G401.6 (cell line): ENCODE data around the gene AUTS2.

Experiments used
- FAIRE-seq: peaks from 2 replicates; lab custom pipeline; 2012; peaks lifted over from hg19 to GRCh38; lab: Jason Lieb, UNC

Gene AUTS2

DNA sequence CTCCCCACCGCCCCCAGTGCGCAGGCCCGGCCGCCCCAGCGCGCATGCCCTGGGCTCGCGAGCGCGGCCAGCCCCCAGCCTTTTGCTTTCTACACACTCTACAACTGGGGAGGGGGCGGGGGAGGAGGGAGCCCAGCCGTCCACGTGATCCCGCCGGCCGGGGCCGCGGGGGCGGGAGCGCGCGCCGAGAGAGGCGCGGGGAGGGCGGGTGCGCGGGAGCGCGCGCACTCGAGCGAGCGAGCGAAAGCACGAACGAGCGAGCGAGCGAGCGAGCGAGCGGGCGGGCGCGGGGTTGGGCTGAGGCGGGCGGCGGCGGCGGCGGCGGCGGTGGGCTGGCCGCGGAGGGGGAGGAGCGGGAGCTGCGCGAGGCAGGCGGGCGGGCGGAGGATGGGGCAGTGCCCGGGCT, at the start of gene AUTS2:
Gene AUTS2 (plus strand): TSS at position 395 of the 406 bp plus-strand sequence. CDS start 1,179 bp downstream, outside the sequence.
- FAIRE-seq, result no peak

DNA sequence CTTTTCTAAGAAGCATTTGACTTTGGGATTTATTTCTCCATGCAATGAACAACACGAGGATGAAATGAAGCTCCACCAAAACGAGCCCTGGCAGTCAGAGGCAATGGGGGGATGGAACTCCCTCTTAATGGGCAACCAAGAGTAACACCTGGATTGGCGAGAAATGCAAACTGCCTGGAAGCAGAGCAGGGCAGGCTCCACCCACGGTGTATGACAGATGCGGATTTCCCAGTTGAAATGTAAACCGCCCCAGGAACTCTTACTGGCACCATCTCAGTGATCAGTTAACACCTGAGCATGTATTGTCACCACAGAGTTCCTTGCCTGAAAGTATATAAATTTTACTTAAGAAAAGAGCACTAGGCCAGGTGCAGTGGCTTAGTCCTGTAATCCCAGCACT, 47.3 kb upstream of the AUTS2 start:
- no peak for FAIRE-seq

DNA sequence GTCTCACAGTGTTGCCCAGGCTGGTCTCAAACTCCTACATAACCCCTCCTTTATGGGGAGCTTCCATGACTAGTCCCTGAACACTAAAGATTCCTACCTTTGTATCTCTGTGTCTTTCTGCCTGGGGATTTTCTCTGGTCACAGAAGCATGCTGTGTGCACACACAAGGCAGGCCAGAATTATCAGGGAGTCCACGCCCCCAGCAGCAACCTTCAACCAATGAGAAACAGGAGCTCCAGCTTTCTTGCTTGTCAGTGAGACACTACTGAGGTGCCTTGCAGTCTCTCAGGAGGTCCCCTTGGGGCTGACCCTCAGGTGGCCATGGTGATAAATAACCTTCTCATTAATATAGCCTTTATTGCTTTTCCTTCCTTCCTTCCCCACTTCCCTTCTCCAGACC, 45.1 kb upstream of the AUTS2 start:
- no peak for FAIRE-seq

DNA sequence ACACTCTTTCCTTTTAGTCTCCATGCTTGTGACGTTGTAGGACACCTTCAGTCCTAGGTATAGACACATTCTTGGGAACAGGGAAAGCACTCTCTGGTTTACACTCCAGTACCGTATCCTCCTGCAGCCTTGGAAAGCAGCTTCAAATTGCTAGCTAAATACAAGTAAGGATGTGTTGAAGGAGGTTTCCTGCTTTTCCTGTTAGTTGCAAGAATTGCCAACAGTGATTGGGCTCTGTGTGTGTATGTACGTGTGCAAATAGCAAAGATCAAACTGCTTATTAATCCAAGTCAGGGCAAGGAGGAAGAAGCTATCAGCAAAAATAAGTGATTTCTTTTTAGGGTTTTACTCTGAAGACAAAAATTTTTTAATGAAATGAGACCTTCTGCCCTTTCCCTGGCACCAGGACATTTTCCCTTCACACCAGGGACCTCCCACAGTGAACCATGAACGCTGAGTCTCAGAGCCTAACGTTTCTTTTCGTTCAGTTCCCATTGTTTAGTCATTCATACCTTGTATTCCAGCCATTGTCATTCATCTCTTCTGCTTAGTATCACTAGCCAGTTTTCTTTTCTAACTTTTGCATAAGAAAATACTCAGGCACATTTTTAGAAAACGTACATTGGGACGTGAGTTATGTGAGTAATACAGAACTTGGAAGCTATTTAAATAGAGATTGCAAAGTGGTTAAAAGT, 36.9 kb upstream of the AUTS2 start:
- no peak for FAIRE-seq

DNA sequence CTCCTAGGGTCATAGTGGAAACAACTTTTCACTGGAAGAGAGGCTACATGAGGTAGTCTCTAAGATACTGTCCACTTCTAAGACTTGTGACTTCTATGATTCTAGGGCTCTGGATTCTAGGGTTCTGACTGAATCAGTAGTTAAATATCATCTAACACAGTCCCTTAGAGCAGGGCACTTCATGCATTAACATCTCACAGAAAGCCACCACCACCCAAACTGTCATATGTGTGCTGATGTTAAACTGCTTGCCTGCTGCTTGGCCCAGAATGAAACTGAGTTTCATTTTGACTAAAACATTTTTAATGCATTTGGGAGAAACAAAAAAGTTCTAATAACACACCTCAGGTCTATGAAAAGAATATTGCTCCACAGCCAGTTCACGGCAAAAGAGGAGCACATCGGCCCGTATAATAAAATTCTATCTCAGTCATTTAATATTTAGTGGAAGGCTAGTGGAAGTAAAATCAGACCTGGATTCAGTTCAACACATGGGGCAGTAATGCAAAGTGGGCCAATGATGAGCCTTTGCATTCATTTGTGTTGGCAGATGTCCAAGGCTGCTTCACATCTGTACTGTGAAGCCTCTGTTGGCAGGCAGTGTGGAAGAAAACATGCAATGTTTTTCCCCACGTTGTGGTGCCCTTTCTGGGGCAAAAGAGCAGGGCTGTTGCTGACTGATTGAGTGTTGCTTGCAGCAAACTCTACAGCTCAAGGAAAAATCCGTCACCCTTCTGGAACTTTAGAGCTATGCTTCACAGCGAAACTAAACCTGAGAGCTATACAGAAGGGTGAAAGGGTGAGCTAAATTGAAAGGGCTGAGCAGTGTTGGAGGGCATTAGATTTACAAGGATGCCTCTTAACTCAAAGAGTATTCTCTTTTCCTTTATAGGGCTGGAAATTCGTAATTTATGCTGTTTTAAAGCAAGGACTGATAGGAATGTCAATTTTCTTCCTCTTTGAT, 33.5 kb upstream of the AUTS2 start:
- no peak for FAIRE-seq

DNA sequence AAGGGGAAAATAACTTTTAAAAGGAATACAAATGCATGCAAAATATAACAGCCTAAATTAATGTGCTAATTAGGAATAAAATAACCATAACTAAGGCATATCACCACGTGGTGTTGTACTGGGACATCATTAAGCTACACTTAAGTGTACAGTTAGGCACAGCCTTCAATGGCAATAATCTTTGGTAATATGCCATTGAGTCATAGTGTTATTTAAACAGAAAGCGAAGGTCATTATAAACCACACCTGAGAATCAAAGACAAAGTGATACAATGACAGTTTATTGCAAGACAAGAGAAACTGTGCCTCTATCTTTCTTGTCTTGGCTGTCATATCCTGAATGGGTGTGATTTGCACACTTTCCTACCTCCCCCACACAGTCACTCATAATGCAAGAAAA, 30.5 kb upstream of the AUTS2 start:
- no peak for FAIRE-seq

DNA sequence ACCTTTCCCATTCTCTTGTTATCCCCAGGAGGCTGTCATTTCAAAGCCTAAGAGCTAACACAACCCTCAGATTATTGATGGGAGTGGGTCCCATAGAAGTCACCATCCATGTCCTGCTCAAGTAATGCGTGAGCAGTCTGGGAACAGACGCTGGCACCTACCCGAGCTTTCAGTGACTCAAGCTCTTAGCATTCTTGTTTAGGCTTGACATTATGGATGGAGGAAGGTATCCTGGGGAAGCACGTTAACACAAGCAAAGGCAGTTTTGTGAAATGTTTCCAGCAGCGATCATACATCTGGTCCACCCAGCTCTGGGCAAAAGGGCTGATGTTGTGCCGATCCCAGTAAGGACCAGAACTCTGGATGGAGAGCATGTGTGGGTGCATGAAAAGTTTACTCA, 30.0 kb upstream of the AUTS2 start:
- no peak for FAIRE-seq

DNA sequence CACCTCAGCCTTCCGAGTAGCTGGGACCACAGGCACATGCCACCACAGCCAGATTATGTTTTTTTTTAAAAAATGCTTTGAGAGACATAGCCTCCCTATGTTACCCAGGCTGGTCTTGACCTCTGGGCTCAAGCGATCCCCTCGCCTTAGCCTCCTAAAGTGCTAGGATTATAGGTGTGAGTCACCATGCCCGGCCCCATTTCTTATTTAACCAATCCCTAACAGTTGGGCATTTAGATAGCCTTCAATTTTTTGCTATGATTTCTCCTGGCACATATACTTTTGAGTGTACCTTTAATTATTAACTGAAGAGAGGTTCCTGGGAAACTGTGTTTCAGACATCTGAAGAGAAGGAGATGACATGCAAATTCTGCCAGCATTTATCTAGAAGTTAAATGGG, 22.6 kb upstream of the AUTS2 start:
- no peak for FAIRE-seq

DNA sequence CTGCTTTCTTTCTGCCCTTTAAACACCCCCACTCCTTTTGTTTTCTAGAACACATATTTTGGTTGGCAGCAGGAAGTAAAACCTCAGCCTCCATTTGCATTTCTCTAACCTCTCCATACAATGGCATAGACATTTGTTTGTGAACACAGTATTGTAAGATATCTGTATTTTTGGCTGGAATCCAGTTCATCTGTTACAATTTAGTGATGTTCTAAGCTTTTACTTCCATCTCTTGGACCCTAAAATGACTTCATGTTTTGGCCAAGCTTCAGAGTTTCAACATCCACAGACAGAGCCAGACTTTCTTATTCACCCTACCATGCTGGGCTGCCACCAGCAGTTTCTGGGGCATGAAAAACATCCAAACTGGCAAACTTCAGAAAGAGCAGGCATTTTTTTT, 21.1 kb upstream of the AUTS2 start:
- FAIRE-seq, result no peak

DNA sequence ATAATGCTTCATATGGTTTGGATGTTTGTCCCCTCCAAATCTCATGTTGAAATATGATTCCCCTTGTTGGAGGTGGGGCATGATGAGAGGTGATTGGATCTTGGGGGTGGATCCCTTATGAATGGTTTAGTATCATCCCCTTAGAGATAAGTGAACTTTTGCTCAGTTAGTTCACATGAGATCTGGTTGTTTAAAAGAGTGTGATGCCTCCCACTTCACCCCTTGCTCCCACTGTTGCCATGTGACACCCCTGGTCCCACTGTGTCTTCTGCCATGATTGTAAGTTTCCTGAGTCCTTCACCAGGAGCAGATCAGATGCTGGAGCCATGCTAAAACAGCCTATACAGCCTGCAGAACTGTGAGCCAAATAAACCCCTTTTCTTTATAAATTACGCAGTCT, 13.1 kb upstream of the AUTS2 start:
- FAIRE-seq, result no peak

DNA sequence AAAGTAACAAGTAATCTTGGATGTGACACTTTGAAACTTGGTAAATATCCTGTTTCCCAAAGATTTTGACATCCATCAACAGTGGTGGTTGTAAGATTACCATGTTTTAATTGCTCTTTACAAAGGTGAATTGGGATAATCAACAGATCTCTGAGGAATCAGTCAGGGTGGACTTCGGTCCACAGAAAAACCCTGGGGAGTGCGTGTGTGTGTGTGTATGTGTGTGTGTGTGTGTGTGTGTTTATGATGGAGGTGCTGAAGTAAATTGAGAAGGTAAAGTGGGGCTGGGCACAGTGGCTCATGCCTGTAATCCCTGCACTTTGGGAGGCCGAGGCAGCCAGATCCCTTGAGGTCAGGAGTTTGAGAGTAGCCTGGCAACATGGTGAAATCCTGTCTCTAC, 12.0 kb upstream of the AUTS2 start:
- FAIRE-seq, result no peak

DNA sequence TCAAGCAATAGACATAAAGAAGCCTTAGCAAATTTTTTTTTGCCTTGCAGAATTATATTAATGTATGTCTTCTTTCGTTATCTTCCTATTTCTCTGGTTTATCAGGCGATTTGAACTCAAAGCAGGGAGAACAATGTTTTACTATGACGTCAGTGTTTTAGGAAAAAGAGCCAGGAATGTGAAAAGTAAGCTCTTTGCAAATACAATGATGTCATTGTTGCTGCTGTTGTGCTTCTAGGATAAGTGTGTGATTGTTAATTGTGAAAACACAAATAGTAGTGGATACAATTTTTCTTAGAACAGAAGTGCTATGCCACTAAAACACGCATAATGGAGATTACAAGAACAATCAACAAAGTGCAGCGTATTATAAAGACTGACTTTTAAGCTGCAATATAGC, 9.5 kb upstream of the AUTS2 start:
- no peak for FAIRE-seq

DNA sequence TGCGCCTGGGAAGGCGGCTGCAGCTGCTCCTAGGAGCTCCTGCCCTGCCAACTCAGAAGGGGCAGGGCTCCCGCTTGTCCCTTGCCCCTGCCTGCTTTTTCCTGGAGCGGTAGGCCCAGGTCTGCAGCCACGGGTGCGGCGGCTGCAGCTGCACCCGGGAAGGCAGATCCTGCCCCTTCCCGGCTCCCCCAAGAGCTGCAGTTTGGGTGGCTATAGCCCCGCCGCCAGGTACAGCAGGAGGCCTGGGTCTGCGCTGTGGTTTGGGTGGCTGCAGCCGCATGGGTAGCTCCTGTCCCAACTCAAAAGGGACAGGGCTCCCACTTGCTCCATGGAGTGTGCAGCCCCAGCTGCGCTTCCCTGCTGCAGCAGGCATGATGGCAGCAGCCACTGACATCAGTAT, 6.5 kb upstream of the AUTS2 start:
- FAIRE-seq, result no peak

DNA sequence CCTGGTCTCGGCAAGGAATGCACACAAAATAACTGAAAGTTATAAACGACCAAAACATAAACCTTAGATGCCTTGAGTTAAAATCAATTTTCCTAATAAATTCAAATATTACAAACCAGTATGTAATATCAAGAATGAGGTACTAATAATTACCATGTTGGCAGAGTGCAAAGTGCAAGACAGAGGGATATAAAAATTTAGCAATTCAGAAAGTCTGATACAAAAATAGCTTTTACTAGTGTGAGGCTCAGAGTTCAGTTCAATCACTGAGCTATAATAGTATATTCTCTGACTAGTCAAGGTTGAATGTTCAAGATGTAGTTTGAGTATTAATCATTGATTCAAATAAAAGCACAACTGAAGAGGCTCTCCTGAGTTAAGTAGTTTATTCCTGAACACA, 4.8 kb upstream of the AUTS2 start:
- FAIRE-seq, result no peak

DNA sequence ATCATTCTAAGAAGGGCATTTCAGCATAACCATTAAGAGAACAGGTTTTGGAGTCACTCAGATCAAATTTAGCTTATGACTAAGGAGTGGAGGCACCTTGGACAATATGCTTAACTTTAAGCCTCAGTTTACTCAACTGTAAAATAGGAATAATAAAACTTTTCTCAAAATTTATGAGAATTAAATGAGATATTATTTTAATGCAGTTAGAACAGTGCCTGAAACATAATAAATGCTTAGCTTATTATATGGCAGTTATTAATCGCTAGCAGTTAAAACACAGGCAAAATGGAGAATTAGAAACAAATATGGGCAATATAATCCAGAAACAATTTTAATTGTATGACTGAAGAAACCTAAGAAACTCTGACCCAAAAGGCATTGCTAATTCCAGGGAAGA, 2.9 kb upstream of the AUTS2 start:
- FAIRE-seq, result no peak

DNA sequence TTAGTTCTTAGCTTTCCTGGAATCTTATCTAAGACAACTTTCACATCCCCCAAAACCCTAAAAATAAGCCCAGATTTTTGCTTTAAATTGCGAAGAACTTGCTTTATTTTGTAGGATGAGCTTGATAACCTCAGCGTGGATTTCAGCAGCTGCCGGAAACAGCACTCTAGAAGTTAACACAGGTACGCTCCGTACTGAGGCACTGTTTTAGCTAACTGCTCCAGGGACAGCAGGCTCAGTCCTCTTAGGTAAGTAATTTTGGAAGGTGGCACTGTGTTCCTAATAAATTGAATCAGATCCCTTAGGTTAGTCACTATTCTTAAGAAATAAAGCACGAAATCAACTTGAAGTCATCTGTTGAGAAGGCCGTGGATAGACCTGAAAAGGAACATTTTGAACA, 2.2 kb upstream of the AUTS2 start:
- no peak for FAIRE-seq

DNA sequence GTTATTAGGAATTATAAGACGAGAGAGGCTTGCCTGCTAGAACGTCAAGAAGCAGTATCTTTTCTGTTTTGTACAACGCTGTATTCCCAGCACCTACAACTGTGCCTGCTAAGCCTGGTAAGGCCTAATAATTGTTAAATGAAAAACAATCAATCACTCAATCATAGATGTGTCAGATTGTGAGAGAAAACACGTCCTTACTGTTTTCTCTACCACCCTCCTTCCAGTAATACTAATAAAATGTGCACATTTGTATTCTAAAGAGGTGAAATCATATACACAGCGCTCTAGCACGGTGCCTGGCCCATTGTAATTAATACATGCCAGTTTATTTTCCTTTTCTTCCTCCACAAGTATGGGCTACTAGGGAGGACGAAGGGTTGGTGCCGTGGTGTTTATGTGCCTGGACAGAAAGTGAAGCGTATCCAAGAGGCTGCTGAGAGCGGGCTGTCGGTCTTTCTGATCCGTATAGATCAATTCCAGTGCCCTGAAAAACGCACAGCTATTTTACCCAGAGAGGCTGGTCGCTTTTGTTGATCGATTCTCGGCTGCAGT, 1.5 kb upstream of the AUTS2 start:
- no peak for FAIRE-seq

DNA sequence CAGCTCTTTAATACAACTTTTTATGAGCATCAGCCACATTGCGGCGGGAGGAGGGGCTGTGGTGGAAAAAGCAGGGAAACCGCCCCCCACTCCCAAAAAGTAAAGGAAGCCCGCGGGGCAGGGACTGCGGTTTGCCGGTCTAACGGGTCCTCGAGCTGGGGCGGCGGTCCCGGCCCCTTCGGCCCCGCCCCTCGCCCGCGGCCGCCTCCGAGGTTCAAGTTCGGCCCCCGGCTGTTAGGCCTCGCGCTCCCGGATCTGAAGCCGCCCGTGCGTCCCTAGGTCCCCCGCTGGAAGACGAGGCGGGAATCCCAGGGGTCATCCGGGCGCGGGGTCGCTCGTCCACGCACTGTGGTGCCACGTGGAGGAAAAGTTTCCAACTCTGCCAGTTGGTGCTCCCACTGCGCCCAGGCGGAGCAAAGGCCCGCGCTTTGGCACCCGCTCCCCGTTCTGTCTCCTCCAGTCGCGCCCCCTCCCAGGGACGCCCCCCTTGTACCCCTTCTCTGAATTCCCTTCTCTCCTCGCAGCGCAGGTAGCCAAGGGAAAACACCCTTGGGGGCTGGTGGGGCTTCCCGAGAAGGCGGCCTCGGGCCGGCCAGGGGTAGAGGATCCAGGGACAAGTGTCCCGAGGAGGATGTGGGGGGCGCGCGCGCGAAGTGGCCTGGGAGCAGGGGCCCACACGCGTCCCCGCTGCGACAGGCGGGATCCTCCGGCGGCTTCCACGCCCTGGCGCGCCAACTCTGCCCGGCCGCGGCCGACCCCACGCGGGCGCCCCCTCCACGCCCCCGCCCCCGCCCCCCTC, 798 bp upstream of the AUTS2 start:
- no peak for FAIRE-seq

DNA sequence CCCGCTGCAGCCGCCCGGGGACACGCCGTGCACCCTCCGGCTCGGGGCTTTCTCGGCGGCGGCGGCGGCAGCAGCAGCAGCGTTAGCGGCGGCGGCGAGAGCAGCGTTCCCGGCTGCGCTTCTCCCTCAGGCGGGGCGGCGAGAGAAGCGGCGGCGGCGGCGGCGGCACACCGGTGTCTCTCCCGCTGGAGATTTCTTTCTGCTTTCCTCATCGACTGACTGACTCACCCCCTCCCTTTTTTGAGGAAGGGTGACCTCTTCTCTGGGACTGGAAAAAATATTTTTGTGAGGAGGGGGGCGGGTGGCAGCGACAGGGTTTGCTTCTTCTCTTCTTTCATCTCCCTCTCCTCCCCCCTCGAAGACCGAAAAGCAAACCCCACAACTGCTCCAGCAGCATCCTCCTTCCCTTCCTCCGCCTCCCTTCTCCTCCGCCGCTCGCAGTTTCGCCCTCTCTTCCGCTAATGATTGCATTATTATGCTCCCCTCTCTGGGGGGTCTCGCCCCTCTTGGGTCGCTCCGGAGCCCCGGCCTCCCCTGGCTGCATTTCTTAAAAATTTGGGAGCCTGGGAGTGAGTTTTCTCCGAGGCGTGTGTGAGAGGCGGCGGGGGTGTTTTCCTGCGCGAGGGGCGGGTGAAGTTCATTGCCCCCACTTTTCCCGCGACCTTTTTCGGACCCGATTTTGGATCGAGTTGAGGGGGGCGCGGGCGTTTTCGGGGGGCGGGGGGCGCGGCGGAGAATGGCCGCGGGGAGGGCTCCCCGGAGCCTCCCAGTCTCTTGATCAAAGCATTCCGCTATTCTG, 411 bp downstream of the AUTS2 start:
- no peak for FAIRE-seq

DNA sequence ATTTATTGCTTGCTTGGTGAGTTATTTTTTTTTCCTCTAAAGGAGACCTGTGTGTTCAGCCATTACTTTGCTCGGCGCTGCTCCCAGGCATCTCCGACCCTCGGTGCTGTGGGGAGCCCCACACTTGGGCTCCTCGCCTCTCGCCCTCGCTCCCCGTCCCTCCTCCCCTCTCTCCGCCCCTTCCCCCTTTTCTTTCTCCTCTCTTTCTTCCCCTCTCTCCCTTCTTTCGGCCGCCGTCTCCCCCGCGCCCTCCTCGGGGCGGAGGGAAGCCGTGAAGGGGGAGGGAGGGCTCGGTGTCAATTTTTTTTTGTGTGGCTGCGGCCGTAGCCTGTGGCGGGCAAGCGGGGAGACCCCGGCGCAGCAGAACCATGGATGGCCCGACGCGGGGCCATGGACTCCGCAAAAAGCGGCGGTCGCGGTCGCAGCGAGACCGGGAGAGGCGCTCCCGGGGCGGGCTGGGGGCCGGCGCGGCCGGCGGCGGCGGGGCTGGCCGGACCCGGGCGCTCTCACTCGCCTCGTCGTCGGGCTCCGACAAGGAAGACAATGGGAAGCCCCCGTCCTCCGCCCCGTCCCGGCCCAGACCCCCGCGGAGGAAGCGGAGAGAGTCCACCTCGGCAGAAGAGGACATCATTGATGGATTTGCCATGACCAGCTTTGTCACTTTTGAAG, 1.1 kb downstream of the AUTS2 start:
- FAIRE-seq, result no peak
